ENCODE data around the gene LILRB3. TPM values are rescaled to one million over a fixed set of nuclear protein-coding genes. Genes with fewer than 3 reads are reported as not detected.
"Not testable (repeated sequence)": the region's sequence is repeated elsewhere in the genome, so short reads cannot be mapped to it uniquely, and the experiment has no call there.

The LILRB3 gene
- total and polyA plus RNA-seq, 5 donors = 0.95 to 5.7 (median 4.7) TPM

DNA sequence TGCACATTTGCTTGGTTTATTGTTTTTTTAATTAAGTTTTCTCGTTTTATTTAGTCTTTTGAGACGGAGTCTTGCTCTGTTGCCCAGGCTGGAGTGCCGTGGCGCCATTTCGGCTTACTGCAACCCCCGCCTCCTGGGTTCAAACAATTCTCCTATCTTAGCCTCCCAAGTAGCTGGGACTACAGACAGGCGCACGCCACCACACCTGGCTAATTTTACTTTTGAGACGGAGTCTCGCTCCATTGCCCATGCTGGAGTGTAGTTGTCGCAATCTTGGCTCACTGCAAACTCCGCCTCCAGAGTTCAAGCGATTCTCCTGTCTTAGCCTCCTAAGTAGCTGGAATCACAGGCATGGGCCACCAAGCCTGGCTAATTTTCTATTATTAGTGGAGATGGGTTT, 20.8 kb downstream of the LILRB3 start:
- ATAC-seq (no peak), DNase-seq (no peak)
- Histone ChIP-seq H3K27ac (ENCODE audit: low read length) (no peak overlapping the region), H3K4me1 (ENCODE audit: control insufficient read depth, insufficient read depth, low read length) (peaks cover 14% of the 10 kb centered on the region), H3K27me3 (ENCODE audit: control insufficient read depth, insufficient read depth) (no peaks in the 10 kb centered on the region), H3K4me3 (ENCODE audit: low read length) (peak overlapping the region; percentile 84), H3K9me3 (ENCODE audit: control insufficient read depth, low read length) (no peaks in the 10 kb centered on the region)
- 69% methylated on average over 13 of the region's 13 CpGs for WGBS
- intact Hi-C loops (cut with DNase I) = no loop called here

DNA sequence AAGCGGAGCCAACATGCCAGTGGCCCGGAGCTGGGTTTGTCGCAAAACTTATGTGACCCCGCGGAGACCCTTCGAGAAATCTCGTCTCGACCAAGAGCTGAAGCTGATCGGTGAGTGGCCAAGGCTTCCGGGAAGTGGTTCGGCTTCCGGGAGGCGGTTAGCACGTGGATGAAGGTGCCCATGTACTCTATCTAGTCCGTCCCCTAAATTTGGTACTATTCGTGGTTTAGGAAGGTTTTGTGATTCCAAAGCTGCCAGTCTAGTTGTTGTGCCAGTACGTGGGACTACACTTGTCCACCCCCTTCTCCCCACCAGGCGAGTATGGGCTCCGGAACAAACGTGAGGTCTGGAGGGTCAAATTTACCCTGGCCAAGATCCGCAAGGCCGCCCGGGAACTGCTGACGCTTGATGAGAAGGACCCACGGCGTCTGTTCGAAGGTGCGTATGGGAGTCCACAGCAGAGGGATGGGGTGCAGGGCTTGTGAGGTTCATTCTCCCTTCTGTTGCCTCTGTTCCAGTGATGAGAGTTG, 21.6 kb downstream of the LILRB3 start:
- ATAC-seq (peak in 1 of 2 donors; percentile 7), DNase-seq (peak in 2 of 3 donors; percentile 35 to 38)
- H3K27ac ChIP-seq (ENCODE audit: low read length) = peak overlapping the region; percentile 99
- intact Hi-C loops (cut with DNase I) = no loop called here
- H3K4me1 ChIP-seq (ENCODE audit: control insufficient read depth, insufficient read depth, low read length) = peaks cover 14% of the 10 kb centered on the region
- WGBS = 3% methylated on average over 28 of the region's 28 CpGs
- peak overlapping the region; percentile 84 for H3K4me3 ChIP-seq (ENCODE audit: low read length)
- no peaks in the 10 kb centered on the region for H3K27me3 ChIP-seq (ENCODE audit: control insufficient read depth, insufficient read depth)
- H3K9me3 ChIP-seq (ENCODE audit: control insufficient read depth, low read length) = no peaks in the 10 kb centered on the region

DNA sequence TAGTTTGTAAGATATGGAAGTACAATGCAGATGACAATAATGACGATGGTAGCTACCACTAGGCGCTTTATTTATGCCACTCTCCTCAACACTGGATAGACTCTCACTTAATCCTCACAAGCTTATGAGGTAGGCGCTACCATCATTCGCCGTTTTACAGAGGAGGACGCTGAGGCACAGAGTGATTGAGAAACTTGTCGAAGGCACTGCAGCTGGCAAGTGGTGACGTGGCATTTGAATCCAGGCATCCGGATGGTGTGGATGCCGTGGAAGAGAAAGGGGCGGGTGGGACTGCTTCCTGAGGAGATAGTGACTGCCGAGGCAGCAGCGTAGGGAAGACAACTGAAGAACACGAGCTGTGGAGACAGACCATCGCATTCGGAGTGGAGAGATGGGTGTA, 23.4 kb downstream of the LILRB3 start:
- Histone ChIP-seq H3K27me3 (ENCODE audit: control insufficient read depth, insufficient read depth) (no peaks in the 10 kb centered on the region), H3K9me3 (ENCODE audit: control insufficient read depth, low read length) (no peaks in the 10 kb centered on the region), H3K27ac (ENCODE audit: low read length) (no peak overlapping the region), H3K4me3 (ENCODE audit: low read length) (no peak overlapping the region), H3K4me1 (ENCODE audit: control insufficient read depth, insufficient read depth, low read length) (peaks cover 14% of the 10 kb centered on the region)
- intact Hi-C loops (cut with DNase I) = no loop called here
- ATAC-seq (no peak), DNase-seq (peak in 1 of 3 donors; percentile 32)
- 74% methylated on average over 16 of the region's 16 CpGs for WGBS

- Histone ChIP-seq H3K4me3 (ENCODE audit: low read length) (no peak overlapping the region), H3K27me3 (ENCODE audit: control insufficient read depth, insufficient read depth) (no peaks in the 10 kb centered on the region), H3K27ac (ENCODE audit: low read length) (no peak overlapping the region), H3K9me3 (ENCODE audit: control insufficient read depth, low read length) (no peaks in the 10 kb centered on the region), H3K4me1 (ENCODE audit: control insufficient read depth, insufficient read depth, low read length) (peaks cover 4% of the 10 kb centered on the region)
- 89% methylated on average over 3 of the region's 3 CpGs for WGBS
- ATAC-seq (no peak), DNase-seq (no peak)
- intact Hi-C loops (cut with DNase I) = no loop called here
Measured at GRCh38 chr19:54197121-54197520, 25.7 kb downstream of the LILRB3 start.

DNA sequence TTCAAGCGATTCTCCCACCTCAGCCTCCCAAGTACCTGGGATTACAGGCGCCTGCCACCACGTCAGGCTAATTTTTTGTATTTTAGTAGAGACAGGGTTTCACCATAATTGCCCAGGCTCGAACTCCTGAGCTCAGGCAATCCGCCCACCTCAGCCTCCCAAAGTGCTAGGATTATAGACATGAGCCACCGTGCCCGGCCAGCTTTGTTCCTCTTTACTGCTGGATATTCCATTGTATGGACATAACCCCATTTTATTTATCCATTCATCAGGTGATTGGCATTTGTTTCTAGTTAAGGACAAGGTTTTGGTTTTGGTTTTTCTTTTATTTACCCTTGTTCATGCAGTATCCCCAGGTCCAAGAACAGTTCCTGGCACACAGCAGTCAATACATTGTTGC, 26.3 kb downstream of the LILRB3 start:
- Histone ChIP-seq H3K4me1 (ENCODE audit: control insufficient read depth, insufficient read depth, low read length) (peaks cover 2% of the 10 kb centered on the region), H3K4me3 (ENCODE audit: low read length) (no peak overlapping the region), H3K9me3 (ENCODE audit: control insufficient read depth, low read length) (no peaks in the 10 kb centered on the region), H3K27ac (ENCODE audit: low read length) (no peak overlapping the region), H3K27me3 (ENCODE audit: control insufficient read depth, insufficient read depth) (no peaks in the 10 kb centered on the region)
- intact Hi-C loops (cut with DNase I) = no loop called here
- ATAC-seq = no peak
- WGBS = 95% methylated on average over 7 of the region's 7 CpGs
- peak in 1 of 3 donors; percentile 4 for DNase-seq

GRCh38 chr19:54194463-54194862, 28.3 kb downstream of the LILRB3 start:
- peak in 1 of 3 donors; percentile 40 for DNase-seq
- H3K4me3 ChIP-seq (ENCODE audit: low read length); H3K9me3 ChIP-seq (ENCODE audit: control insufficient read depth, low read length); ATAC-seq; intact Hi-C loops (cut with DNase I); H3K27me3 ChIP-seq (ENCODE audit: control insufficient read depth, insufficient read depth); H3K27ac ChIP-seq (ENCODE audit: low read length); H3K4me1 ChIP-seq (ENCODE audit: control insufficient read depth, insufficient read depth, low read length): not testable (repeated sequence)
- WGBS = 92% methylated on average over 12 of the region's 12 CpGs

DNA sequence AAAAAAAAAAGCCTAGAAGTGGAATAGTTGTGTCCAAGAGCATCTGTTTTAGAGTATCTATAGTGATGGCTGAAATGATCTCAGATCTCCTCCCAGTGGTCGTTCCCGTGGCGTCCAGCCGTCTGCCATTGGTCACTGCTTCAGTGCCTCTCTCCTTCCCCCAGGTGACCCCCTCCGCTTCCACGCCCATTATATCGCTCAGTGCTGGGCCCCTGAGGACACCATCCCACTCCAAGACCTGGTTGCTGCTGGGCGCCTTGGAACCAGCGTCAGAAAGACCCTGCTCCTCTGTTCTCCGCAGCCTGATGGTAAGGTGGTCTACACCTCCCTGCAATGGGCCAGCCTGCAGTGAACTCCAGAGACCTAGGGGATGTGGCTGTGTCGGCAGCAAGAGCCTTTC, 29.8 kb downstream of the LILRB3 start:
- no peak for ATAC-seq
- Histone ChIP-seq H3K4me1 (ENCODE audit: control insufficient read depth, insufficient read depth, low read length) (peaks cover 2% of the 10 kb centered on the region), H3K27ac (ENCODE audit: low read length) (no peak overlapping the region), H3K27me3 (ENCODE audit: control insufficient read depth, insufficient read depth) (no peaks in the 10 kb centered on the region), H3K9me3 (ENCODE audit: control insufficient read depth, low read length) (no peaks in the 10 kb centered on the region), H3K4me3 (ENCODE audit: low read length) (no peak overlapping the region)
- WGBS = 93% methylated on average over 11 of the region's 11 CpGs
- intact Hi-C loops (cut with DNase I) = no loop called here
- DNase-seq = no peak

GRCh38 chr19:54191811-54192453, 30.9 kb downstream of the LILRB3 start:
- Histone ChIP-seq H3K27ac (ENCODE audit: low read length) (peak overlapping the region; percentile 87), H3K27me3 (ENCODE audit: control insufficient read depth, insufficient read depth) (no peaks in the 10 kb centered on the region), H3K4me1 (ENCODE audit: control insufficient read depth, insufficient read depth, low read length) (peaks cover 2% of the 10 kb centered on the region), H3K9me3 (ENCODE audit: control insufficient read depth, low read length) (no peaks in the 10 kb centered on the region), H3K4me3 (ENCODE audit: low read length) (peak overlapping the region; percentile 69)
- intact Hi-C loops (cut with DNase I) = no loop called here
- WGBS = 61% methylated on average over 19 of the region's 19 CpGs
- DNase-seq = peak in 2 of 3 donors; percentile 66 to 71
- no peak for ATAC-seq

- peak within 1 kb of the TSS; percentile 95 for H3K27ac ChIP-seq (ENCODE audit: low read length)
- H3K27me3 ChIP-seq (ENCODE audit: control insufficient read depth, insufficient read depth) = no peaks in the 10 kb centered on the region
- H3K4me3 ChIP-seq (ENCODE audit: low read length) = peak within 1 kb of the TSS; percentile 69
- H3K9me3 ChIP-seq (ENCODE audit: control insufficient read depth, low read length) = no peaks in the 10 kb centered on the region
- ATAC-seq = peak; percentile 58 to 59
- whole genome bisulfite sequencing = under 1% methylated on average over 77 of the region's 77 CpGs
- H3K4me1 ChIP-seq (ENCODE audit: control insufficient read depth, insufficient read depth, low read length) = peaks cover 2% of the 10 kb centered on the region
- DNase-seq = peak; percentile 90 to 97 (median 96)
- intact Hi-C loops (cut with DNase I) = no loop called here
Measured at GRCh38 chr19:54191011-54191810, 31.6 kb downstream of the LILRB3 start, which contains the start of gene TSEN34. TSEN34 (plus strand) TSS chr19:54191308; CDS start chr19:54191365, 57 bp downstream.

DNA sequence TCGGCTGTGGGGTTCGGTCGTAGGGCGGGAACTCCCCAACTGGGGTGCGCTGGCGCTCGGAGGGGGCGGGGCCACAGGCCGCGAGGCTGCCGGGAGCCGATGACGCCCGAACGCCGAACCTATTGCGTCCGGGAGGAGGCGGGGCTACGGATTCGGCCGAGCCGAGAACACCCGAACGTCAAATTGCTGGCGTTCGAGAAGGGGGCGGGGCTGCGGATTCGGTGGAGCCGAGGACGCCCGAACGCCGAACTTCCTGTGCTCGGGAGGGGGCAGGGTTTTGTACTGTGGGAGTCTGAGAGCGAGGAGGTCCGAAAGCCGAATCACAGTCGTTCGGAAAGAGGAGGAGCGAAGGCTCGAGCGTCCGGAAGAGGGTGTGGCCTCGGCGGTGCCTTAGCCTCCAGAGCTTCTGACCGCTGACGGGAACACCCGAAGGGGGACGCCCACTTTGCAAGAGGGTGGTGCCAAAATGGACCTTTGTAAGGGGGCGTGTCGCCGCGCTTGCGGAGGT, 32.2 kb downstream of the LILRB3 start:
- Histone ChIP-seq H3K27ac (ENCODE audit: low read length) (peak overlapping the region; percentile 95), H3K9me3 (ENCODE audit: control insufficient read depth, low read length) (no peaks in the 10 kb centered on the region), H3K27me3 (ENCODE audit: control insufficient read depth, insufficient read depth) (no peaks in the 10 kb centered on the region), H3K4me1 (ENCODE audit: control insufficient read depth, insufficient read depth, low read length) (peaks cover 2% of the 10 kb centered on the region), H3K4me3 (ENCODE audit: low read length) (peak overlapping the region; percentile 69)
- ATAC-seq (peak; percentile 87), DNase-seq (peak; percentile 99 to 100 (median 100))
- WGBS = under 1% methylated on average over 56 of the region's 56 CpGs
- intact Hi-C loops (cut with DNase I) = no loop called here

Data from right cardiac atrium (tissue), 5 donors.